Tibial nerve (tissue), 4 donors: ENCODE measurements around the gene ANAPC15.

Source experiments
- CTCF ChIP-seq, 5 experiments: fragments of 200-600 bp in 3 of 5; fragments of 450-650 bp in 2 of 5; sonication (generic) in 3 of 5; IDR thresholded peaks; one replicate each; pipeline ENCODE4 v1.5.1; 2016 to 2019; ENCODE audit warnings: antibody characterized with exemption in 5 of 5, mild to moderate bottlenecking in 3 of 5, moderate library complexity in 2 of 5
- EP300 ChIP-seq, 2 donors: sonication (generic); formaldehyde crosslinking; IDR thresholded peaks; one replicate each; pipeline ENCODE4 v1.6.1; 2017; ENCODE audit warnings: antibody characterized with exemption in 2 of 2, mild to moderate bottlenecking in 1 of 2
- POLR2A ChIP-seq, 2 donors: fragments of 450-650 bp; IDR thresholded peaks; one replicate each; pipeline ENCODE4 v1.6.1; 2017; ENCODE audit warnings: antibody characterized with exemption in 2 of 2, mild to moderate bottlenecking in 2 of 2, moderate library complexity in 2 of 2

- TF ChIP-seq EP300 (IDR thresholded peaks at IDR 0.05) (no peak), CTCF (IDR thresholded peaks at IDR 0.05) (no peak), POLR2A (IDR thresholded peaks at IDR 0.05) (no peak)
Measured at GRCh38 chr11:72139500-72139899, 27.0 kb upstream of the ANAPC15 start.
